GM19372 (cell line): ENCODE results near the gene RASGRP3.
A peak's percentile ranks its signal among the peaks of the same experiment; 100 is the strongest.

Experiments
- ATAC-seq: cut with Tn5 transposase; IDR thresholded peaks from one replicate; pipeline ENCODE4 v1.9.1; 2021; ENCODE audit warnings: mild to moderate bottlenecking, low read depth, moderate library complexity; ENCODE audit not compliant: unreplicated experiment

Gene RASGRP3

GRCh38 chr2:33489835-33490431 lies 13.5 kb downstream of the RASGRP3 start:
- ATAC-seq: no peak

- ATAC-seq: no peak
Measured at GRCh38 chr2:33491441-33492084, 15.1 kb downstream of the RASGRP3 start.

- ATAC-seq: no peak
Measured at GRCh38 chr2:33492399-33493134, 16.1 kb downstream of the RASGRP3 start.

- peak; percentile 58 for ATAC-seq
Measured at GRCh38 chr2:33494155-33494779, 17.8 kb downstream of the RASGRP3 start.

GRCh38 chr2:33494877-33495641 lies 18.6 kb downstream of the RASGRP3 start:
- ATAC-seq: no peak

- no peak for ATAC-seq
Measured at GRCh38 chr2:33495683-33496082, 19.2 kb downstream of the RASGRP3 start.

- ATAC-seq: no peak
Measured at GRCh38 chr2:33496150-33496549, 19.7 kb downstream of the RASGRP3 start.

- ATAC-seq: no peak
Measured at GRCh38 chr2:33496726-33497125, 20.3 kb downstream of the RASGRP3 start.

GRCh38 chr2:33497221-33497650 lies 20.8 kb downstream of the RASGRP3 start:
- peak; percentile 43 for ATAC-seq

- ATAC-seq: no peak
Measured at GRCh38 chr2:33498291-33498956, 22.0 kb downstream of the RASGRP3 start.

GRCh38 chr2:33500177-33500576 lies 23.7 kb downstream of the RASGRP3 start:
- ATAC-seq: no peak

GRCh38 chr2:33502025-33502424 lies 25.6 kb downstream of the RASGRP3 start:
- ATAC-seq: no peak

- ATAC-seq: no peak
Measured at GRCh38 chr2:33503002-33503401, 26.6 kb downstream of the RASGRP3 start.

- ATAC-seq: no peak
Measured at GRCh38 chr2:33505966-33506365, 29.5 kb downstream of the RASGRP3 start.

- ATAC-seq: no peak
Measured at GRCh38 chr2:33509908-33510585, 33.6 kb downstream of the RASGRP3 start.

GRCh38 chr2:33510586-33510968 lies 34.1 kb downstream of the RASGRP3 start:
- no peak for ATAC-seq

- no peak for ATAC-seq
Measured at GRCh38 chr2:33511141-33511540, 34.7 kb downstream of the RASGRP3 start.

GRCh38 chr2:33512112-33512511 lies 35.7 kb downstream of the RASGRP3 start:
- ATAC-seq: no peak

- ATAC-seq: no peak
Measured at GRCh38 chr2:33513480-33513879, 37.0 kb downstream of the RASGRP3 start.
